Umbilical cord (tissue), 1 donor: Measurements from ENCODE around the gene FBXO2. TPM values are rescaled to one million over a fixed set of nuclear protein-coding genes. Genes with fewer than 3 reads are reported as not detected.

ENCODE experiments used
- total RNA-seq: library from RNA; depleted of rRNA; stranded (reverse); fragments of >200 nt; gene quantifications from one replicate; pipeline ENCODE4 v1.2.3, GENCODE V29; 2014; ENCODE audit warnings: low replicate concordance; ENCODE audit not compliant: insufficient read depth

The FBXO2 gene
- total RNA-seq, 1 donor from 2014 or later: 4.1 TPM

Other genes with a start within 250 kb of the FBXO2 start
- 0.96 TPM for gene DISP3, start 175.3 kb downstream of the FBXO2 start, total RNA-seq
- gene FBXO44, start 448 bp upstream of the FBXO2 start, total RNA-seq: 7.9 TPM
- gene FBXO6, start 9.8 kb upstream of the FBXO2 start, total RNA-seq: 0.48 TPM
- gene MAD2L2, start 26.7 kb upstream of the FBXO2 start, total RNA-seq: 15.2 TPM
- 1.4 TPM for gene DRAXIN, start 37.3 kb upstream of the FBXO2 start, total RNA-seq
- gene AGTRAP, start 81.7 kb upstream of the FBXO2 start, total RNA-seq: 43.3 TPM
- 2.6 TPM for gene C1orf167, start 107.8 kb upstream of the FBXO2 start, total RNA-seq
- 17.1 TPM for gene MTHFR, start 151.5 kb upstream of the FBXO2 start, total RNA-seq
- 7.9 TPM for gene CLCN6, start 151.8 kb upstream of the FBXO2 start, total RNA-seq
- not detected for gene NPPA, start 193.4 kb upstream of the FBXO2 start, total RNA-seq
- gene NPPB, start 204.5 kb upstream of the FBXO2 start, total RNA-seq: not detected